HG02973 (cell line): ENCODE measurements around the gene SLC18B1.
A peak's percentile ranks its signal among the peaks of the same experiment; 100 is the strongest.

Experiments
- ATAC-seq: cut with Tn5 transposase; IDR thresholded peaks from one replicate; pipeline ENCODE4 v1.9.1; 2021; ENCODE audit warnings: moderate library complexity; ENCODE audit not compliant: unreplicated experiment

The SLC18B1 gene

DNA sequence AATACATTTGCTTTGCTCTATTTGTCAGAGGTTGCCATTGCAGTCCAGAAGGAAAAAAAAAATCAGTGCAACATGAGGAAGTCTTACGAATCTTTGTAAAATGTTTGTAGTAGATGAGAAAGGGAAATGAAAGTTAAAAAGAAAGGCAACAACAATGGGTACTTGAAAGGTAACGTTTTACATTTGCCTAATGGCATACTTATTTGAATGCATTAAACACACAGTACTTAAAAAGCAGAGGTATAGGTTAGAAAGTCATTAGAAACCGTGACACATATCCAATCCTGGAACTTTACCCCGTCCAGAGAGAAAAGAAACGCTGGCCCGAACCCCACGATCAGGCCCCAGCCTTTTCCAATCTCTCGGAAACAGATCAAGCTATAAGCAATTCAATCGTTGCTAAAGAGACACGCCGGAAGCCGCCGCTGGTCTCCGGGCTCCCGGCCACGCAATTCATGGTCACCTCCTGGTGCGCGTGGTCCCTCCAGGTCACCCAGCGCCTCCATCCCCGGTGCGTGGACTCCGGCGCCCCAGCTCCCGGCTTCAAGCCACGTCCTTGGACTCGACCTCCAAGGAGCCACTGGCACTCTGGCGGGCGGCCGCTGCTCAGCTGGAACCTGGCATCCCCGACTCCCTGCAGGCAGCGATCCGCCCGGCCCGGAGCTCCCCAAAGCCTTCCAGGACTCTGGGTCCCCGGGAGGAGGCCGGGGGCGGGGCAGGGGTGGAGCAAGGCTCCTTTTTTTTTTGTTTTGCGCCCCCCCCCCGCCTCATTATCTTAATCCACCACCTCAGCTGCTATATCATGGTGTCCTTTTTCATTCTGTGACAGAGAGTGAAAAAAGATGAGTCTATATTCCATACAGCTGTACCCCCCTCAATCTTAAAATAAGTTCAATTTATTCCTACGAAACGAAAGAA, at the start of gene SLC18B1:
Gene SLC18B1 (minus strand): TSS at position 687 of the 918 bp plus-strand sequence. CDS start 181 bp downstream, at position 506.
- peak; percentile 30 for ATAC-seq

DNA sequence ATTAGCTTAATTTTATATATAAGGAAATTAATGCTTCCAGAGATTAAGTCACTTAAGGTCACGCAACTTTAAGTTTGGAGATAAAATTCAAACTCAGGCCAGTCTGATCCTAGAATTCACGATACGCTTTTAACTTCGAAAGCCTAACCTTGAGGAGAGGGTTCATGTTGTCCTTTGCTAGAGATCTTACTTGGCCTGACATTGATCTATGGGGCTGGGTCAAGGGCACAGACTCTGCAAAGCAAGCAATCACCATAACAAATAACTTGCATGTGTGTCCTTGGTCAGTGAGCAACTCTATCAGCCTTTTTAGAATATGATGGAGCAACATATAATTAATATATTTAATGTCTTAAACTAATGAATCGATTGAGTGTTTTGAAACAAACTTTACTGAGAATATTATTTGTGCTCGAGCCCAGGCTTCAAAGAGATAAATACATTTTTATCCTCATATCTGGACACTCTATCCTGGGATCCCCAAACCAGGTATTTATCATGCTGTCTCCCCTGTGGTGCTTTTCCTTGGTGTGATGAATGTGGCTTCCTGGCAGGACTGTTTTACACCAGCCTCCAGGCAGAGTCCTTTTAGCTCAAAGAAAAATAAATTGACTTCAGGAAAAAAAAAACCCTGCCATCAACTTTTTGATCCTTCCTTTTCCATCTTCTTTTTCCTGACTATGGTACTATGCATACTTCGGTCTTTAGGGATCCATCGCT, 45.0 kb upstream of the SLC18B1 start:
- no peak for ATAC-seq

DNA sequence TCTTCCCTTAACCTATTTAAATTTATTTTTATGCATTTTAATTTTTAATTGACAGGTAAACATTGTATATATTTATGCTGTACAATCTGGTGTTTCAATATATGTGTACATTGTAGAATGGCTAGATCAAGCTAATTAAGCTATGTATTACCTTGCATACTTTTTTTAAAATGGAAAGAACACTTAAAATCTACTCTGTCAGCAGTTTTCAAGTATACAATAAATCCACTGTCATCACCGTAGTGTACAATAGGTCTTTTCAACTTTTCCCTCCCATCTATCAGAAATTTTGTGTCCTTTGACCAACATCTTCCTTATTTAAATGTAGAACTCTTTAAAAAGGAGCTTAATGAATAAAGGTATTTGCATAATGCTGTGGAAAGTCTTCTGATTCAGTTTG, 43.5 kb upstream of the SLC18B1 start:
- no peak for ATAC-seq

DNA sequence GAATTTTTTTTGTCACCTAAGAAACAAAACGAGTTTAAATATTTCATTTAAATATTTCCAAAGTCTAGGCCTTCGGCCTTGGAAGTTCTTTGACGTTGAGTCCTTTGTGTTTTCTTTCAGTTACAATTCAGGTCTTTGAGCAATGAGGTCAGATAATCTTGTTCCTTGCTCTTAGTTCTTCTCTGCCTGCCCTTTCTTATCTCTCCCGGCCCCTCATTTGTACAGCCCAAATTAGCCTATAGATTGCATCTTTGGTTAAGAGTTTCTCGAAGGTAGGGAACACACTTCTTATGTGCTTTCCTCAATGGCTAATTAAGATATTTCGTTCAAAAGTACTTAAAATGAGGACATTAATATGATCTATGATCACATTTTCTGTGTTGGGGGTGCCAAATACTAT, 34.5 kb upstream of the SLC18B1 start:
- no peak for ATAC-seq

DNA sequence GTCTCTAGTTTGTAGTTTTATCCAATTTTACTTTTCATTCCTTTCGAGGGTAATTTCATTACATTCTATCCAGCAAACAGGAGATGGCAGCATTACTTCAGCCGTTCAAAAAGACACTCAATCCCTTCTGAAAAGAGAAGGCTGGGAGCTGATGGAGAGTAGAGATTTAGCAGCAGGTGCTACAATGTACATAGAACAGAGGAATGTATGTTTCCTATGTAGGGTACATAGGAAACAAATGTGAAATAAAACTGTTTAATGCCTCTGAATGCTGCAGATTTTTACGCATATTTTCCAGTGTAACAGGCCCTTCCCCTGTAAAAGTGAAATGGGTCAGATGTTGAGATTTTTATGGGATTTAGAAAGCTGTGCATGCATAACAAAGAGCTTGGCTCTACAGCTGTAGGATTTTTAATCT, 31.9 kb upstream of the SLC18B1 start:
- no peak for ATAC-seq

DNA sequence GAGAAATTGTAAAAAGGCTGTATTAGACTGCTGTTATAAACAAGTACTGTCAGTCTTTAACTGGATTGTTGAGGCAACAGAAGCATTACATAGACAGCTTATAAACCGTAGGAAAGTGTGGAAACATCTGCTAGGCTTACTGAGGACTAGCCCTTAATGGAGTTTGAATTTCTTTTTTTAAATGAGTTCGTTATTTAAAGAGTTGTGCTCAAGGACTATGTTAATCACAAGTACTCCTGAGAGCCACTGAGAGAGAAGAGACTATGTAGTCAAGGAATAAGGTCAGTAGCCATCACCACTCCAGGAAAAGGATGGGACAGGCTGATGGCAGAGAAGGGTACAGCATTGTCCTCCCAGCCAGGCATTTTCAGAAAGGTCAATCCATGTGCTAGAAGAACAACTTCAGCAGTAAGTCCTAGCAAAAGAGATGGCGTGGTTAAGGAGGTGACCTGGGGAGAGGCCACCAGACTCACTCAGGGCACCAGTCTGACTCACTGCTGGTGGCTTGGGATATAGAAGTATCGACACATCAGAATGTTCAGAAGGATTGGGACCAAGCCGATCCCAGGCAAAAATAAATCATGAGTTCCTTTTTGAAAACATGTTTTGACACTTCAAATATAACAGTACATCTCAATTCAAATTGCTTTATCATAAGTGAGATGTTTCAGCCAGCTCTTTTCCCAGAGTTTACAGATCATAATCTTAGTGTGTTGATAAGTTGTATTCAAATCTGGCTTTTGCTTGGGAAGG, 22.4 kb upstream of the SLC18B1 start:
- no peak for ATAC-seq

DNA sequence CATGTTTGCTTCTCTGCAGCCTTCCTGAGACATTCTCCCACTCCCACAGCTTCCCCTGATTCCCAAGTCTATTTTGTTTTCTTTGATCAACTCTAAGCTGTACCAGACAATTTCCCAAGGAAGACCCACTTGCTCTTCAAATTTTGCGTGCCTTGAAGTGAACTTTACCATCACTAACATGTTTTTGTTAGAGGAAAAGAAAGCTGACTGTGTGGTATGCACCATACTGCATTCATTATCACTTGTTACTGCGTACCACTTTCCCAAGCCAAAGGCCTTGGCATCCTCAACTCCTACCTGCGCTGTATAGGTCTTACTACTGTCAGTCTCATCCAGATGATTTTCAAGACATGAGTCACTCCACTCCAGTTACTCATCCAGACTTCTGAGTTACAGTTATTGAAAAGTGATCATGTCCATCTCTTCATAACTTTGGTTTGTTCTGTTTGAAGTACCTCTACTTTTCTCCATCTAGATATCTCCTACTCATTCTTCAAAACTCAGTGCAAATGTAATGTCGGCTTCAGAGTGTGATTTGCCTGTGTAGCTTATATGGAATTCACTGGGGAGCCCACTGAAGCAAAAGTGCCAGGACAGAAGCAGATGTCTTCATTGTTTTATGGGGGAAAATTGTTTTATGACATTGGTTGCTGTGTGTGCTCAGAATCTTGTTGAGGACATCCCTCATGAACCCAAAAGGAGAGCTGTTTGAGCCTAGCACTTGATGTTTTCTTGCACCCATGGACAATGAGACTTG, 21.1 kb upstream of the SLC18B1 start:
- ATAC-seq: no peak

DNA sequence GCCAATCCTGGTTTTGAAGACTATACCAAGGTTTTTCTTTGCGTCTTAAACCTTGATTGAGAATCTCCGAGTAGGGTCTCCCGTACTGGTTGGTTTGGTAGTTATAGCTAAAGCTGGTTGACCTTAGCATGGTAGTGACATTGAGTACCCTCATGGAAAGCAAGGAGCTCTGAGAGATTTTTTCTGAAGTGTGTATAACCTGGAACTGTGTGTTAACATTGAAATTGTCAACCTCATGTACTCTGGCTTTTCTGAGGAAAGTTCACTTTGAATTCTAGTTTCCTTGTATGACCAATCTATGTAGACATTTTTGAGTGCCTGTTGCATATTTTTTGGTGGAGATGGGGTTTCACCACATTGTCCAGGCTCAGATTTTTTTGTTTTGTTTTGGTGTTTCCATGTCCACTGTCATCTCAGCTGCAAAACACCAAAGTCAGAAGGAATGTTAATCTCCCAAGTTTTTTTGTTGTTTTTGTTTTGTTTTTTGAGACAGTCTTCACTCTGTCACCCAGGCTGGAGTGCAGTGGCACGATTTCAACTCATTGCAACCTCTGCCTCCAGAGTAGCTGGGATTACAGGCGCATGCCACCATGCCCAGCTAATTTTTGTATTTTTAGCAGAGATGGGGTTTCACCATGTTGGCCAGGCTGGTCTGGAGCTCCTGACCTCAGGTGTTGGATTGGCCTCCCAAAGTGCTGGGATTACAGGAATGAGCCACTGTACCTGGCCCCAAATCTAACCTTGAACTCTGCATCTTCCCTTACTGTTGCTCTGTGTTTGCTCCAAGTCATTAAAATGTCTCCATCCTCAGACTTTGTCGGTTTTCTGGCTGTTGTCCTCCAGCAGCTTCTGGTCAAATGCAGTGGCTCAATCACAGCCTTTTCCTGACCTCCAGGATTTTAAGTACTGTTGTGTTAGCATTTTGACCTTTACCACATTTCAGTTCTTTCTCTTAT, 20.2 kb upstream of the SLC18B1 start:
- ATAC-seq: no peak

DNA sequence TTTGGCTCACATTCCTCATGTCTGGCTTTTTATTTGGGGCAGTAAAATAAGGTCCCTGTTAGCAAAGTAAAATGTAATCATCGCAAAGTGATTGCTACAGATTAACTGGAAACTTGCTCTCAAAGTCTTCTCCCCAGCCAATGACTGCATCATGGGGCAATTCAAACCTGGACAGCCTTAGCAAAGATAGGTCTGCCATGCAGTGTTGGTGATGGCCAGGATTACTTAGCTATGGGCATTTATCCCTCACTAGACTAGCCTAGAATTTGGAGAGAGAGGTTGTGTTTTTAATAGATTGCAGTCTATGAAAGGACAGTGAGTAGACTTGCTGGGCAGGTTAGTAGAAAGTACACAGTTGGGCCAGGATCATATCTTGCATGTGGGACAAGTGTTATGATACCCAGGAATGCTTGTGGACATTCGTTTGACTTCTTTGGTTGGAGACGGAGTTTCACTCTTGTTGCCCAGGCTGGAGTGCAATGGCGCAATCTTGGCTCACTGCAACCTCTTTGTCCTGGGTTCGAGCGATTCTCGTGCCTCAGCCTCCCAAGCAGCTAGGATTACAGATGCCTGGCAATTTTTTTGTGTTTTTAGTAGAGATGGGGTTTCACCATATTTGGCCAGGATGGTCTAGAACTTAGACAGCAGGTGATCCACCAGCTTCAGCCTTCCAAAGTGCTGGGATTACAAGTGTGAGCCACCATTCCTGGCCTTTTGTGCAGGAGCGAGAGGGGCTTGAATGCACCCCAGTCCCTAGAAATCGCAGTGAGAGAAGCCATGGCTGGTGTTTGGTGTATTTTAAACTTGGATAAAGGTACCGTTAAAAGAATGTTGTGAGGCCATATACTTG, 19.3 kb upstream of the SLC18B1 start:
- no peak for ATAC-seq

DNA sequence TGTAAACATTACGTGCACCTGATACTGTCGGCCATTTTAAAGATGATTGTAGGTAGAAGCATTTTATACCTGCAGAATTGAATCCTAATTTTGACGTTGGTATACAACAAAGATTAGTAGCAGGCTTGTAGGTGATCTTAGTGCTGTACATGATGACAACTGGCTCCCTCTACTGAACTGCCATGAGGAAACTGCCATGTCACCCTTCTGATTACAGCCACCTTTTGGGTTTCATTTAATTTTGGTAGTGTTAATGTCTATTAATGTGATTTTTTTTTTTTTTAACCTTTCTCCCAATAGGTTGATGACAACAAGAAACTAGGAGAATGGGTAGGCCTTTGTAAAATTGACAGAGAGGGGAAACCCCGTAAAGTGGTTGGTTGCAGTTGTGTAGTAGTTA, 18.2 kb upstream of the SLC18B1 start:
- ATAC-seq: no peak

DNA sequence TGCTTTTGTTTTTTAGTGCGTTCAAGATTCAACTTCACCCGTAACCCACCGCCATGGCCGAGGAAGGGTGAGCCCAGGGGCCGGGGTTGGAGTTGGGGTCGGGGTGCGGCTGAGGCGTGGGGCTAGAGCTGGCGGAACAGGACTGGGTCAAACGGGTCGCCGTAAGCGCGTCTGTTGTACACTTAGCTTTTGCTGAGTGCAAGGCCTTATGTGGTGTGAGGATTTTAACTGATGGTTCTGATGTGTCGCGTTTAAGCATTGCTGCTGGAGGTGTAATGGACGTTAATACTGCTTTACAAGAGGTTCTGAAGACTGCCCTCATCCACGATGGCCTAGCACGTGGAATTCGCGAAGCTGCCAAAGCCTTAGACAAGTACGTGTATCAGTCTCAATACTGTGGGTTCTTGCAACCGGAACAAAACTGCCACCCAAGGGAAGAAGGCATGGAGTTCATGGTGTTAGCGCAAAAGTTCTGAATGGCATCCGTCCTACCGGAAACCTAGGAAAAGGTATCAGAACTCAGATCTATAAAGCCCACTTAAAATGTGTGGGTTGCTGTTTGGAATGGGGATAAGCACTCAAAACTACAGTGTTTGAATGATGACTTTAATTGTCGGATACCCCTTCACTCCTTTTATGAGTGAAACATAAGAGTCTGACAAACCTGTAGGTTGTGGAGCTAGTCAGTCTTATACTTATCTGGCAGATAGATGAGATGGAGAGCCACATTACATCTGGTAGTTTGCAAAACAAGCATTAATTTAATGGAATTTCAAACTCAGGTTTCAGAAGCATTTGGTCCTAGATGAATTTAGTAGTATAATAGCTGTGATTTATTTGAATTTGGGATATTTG, 16.5 kb upstream of the SLC18B1 start:
- ATAC-seq: peak; percentile 14

DNA sequence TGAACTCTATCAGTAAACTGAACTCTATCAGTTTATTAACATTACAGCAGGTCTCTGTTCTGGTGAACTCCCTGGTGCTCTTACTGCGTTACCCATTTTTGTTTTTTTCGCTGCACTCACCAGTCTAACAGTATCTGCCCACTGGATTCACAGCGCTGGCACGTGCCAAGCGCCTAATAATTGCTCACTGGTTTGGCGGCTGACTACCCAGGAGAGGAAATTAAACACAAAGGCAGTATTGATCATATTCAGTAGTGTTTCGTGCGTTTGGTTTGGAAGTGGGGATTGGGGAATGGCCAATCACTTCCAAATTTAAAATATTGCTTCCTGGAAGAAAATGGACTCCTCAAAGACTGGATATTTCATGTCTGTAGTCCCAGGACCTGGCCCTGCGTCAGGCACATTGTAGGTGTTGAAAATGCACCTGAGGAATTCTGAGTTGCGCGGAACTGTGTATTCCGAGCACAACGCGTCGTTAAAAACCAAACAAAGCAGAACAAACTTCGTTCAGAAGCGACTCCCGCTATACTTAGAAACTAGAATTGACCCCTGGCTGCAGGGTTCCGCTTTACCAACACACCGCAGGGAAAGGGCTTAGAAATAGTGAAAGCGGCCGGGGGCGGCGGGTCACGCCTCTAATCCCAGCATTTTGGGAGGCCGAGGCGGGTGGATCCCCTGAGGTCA, 14.9 kb upstream of the SLC18B1 start:
- peak; percentile 27 for ATAC-seq

DNA sequence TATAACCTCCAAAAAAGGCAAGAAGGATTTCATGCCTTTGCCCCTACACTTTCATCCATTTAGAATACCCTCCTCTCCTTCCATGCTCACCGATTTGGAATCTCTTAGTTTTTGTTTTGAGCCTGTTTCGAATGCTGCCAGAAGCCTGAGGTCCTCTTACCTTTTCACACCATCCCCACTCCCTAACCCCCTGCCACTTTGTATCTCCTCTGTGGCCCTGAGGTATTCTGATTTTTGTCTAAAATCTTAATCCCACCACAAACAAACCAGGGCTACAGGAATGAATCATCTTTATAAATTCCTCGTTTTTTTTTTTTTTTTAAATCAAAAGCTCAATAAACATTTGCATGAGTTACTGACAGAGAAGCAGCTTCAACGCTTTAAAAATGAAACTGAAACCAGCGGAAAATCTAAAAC, 14.3 kb upstream of the SLC18B1 start:
- ATAC-seq: peak; percentile 1

DNA sequence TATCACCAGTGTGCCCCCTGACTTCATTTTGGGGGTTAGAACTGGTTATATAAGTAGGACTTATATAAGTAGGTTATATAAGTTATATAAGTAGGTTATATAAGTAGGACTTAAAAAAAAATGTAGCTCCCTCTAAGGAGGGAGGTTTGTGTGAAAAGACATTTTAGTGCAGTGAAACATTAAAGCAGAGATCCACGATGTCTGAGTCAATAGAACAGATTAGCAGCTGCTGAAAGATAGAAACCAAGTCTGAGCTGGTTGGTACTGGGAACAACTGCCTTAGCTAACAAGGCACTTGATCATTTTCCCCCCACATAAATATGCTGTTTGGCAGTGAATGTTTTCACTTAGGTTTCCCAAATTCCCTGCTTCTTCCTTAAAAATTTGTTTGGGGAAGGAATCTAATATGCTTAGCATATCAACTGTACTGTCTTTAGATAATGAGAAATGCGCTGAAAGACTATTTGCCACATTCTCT, 13.9 kb upstream of the SLC18B1 start:
- no peak for ATAC-seq

DNA sequence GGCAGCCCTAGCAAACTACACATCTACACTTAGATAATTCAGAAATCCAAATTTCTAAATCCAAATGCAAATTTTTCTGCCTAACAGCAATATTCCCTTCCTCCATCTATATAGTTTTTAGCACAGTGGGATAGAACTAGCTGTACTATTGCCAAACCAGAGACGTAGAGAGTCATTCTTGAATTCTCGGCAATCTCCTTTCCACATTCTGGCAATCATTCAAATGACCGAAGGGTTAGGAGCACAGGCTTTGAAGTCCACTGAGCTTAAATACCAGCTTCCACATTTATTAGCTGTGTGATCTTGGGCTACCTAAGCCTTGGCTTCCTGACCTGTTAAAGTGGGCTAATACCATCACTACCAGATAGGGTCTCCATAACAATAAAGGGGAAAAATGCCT, 12.8 kb upstream of the SLC18B1 start:
- no peak for ATAC-seq

DNA sequence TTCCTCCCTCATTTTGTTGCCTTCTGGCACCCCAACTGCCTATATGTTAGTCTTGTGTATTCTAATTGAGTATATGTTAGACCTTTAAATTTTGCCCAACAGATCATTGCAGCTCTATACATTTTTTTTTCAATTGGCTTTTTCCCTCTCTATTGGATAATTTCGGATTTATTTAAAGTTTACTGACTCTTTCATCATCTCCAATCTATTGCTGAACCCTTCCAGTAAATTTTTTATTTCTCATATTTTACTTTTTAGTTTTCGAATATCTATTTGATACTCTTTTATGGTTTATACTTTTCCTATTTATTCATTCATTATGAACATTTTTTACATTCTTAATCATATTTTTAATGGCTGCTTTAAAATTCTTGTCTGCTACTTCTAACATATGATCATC, 7.1 kb upstream of the SLC18B1 start:
- no peak for ATAC-seq

DNA sequence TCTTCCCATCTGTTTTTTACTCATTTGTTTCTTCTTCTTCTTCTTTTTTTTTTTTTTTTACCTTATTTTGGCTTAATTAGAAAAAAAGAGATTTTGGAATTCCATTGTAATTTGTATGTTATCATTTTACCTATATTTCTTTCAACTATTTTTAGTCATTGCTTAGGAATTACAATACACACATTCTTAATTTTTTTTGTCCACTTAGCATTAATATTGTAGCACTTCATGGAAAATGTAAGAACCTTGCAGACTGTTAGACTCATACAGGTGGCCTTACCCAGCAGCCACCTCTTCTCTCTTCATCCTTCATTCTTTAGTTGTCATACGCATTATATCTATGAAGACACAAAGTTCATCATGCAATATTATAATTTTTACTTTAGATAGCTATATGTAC, 5.8 kb upstream of the SLC18B1 start:
- no peak for ATAC-seq
